PC-3 (cell line): Measurements from ENCODE around the gene ABHD6.

Source experiments
- CTCF ChIP-seq: fragments of 300-600 bp; sonication (generic); conservative IDR thresholded peaks from 2 replicates; pipeline ENCODE4 v1.5.1; 2017; ENCODE audit warnings: antibody characterized with exemption, low read depth, mild to moderate bottlenecking, low read length
- EZH2 ChIP-seq: fragments of 300-600 bp; sonication (generic); IDR thresholded peaks from one replicate; pipeline ENCODE4 v1.6.1; 2017; ENCODE audit warnings: antibody characterized with exemption, mild to moderate bottlenecking, low read length; ENCODE audit not compliant: unreplicated experiment
- EZH2phosphoT487 ChIP-seq: fragments of 300-600 bp; sonication (generic); IDR thresholded peaks from 2 replicates; pipeline ENCODE4 v1.6.1; 2018; ENCODE audit warnings: mild to moderate bottlenecking, antibody characterized with exemption, low read length, borderline replicate concordance

- no peak for TF ChIP-seq EZH2
- TF ChIP-seq EZH2phosphoT487 = no peak
- no peak for TF ChIP-seq CTCF
Measured at GRCh38 chr3:58329922-58330413, 92.4 kb downstream of the ABHD6 start.
